ENCODE data around the gene ECE1. TPM values are rescaled to one million over a fixed set of nuclear protein-coding genes. Genes with fewer than 3 reads are reported as not detected.

Gene ECE1
- total and polyA plus RNA-seq, 12 donors, result 86.1 to 588 (median 222) TPM

DNA sequence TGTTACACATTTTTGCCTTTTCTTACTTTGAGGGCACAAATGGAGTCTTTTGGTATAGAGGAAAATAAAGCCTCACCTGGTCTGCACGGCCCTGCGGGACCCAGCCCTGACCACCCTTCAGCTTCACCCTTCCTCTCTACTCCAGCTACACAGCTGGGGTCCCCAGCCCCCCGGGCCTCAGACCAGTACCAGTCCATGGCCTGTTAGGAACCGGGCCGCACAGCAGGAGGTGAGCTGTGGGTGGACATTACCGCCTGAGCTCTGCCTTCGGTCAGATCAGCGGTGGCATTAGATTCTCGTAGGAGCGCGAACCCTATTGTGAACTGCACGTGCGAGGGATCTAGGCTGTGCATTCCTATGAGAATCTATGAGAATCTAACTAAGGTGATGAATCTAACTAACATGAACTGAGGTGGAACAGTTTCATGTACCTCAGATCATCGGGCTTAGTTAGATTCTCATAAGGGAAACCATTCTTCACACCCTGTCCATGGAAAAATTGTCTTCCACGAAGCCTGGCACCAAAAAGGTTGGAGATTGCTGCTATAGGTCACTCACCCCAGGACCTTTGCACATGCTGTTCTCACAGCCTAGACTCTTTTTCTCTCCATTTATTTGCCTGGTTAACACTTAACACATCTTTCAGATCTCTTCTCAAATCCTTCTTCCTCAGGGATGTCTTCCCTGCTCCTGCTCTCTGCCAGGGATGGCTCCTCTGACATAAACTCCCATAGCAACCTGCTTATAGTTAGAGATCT is 37.5 kb upstream of the ECE1 start:
- Histone ChIP-seq H3K9me3 (replicated peaks in 1 of 3) (no peaks in the 10 kb centered on the region), H3K4me3 (no peak overlapping the region), H3K4me1 (replicated peaks in 1 of 2) (peaks cover 84 to 93% of the 10 kb centered on the region in 2 donors), H3K36me3 (replicated peaks in 1 of 2) (no peaks in the 10 kb centered on the region), H3K27me3 (no peaks in the 10 kb centered on the region), H3K27ac (peak overlapping the region; percentile 92 to 98 (median 94))
- TF ChIP-seq, protein P1, sequence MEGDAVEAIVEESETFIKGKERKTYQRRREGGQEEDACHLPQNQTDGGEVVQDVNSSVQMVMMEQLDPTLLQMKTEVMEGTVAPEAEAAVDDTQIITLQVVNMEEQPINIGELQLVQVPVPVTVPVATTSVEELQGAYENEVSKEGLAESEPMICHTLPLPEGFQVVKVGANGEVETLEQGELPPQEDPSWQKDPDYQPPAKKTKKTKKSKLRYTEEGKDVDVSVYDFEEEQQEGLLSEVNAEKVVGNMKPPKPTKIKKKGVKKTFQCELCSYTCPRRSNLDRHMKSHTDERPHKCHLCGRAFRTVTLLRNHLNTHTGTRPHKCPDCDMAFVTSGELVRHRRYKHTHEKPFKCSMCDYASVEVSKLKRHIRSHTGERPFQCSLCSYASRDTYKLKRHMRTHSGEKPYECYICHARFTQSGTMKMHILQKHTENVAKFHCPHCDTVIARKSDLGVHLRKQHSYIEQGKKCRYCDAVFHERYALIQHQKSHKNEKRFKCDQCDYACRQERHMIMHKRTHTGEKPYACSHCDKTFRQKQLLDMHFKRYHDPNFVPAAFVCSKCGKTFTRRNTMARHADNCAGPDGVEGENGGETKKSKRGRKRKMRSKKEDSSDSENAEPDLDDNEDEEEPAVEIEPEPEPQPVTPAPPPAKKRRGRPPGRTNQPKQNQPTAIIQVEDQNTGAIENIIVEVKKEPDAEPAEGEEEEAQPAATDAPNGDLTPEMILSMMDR (IDR thresholded peaks at IDR 0.05), result no peak
- TF ChIP-seq POLR2A (IDR thresholded peaks at IDR 0.05), result no peak
- WGBS, 4 donors, result 86 to 93% (median 91%) methylated on average over 15 of the region's 15 CpGs
- intact Hi-C loops (cut with DNase I), result no loop called here
- no peak for DNase-seq

DNA sequence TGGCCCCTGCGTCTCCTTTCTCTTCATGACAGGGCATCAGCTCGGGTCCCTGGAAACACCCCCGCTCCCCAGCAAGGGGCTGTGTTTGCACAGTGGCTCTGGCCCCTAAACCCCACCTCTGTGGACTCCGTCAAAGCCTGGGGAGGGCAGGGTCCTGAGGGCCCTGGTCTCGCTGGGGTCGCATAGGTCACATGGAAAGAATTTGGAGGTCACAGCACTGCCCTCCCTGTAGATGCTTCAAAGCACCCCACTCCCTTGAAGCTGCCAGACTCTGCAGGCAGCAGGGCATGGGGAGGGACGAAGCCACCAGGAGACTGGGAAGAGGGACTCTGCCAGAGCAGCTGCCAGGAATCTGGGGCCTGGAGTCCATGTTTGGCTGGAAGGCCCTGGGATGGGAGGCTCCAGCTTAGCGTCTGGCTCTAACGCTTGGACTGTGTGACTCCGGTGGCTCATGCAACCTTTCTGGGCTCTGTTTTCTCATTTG is 36.6 kb upstream of the ECE1 start:
- no peak for TF ChIP-seq POLR2A (IDR thresholded peaks at IDR 0.05)
- TF ChIP-seq, protein P1 (IDR thresholded peaks at IDR 0.05), result no peak
- no peak overlapping the region for H3K4me3 ChIP-seq
- H3K9me3 ChIP-seq (replicated peaks in 1 of 3), result no peaks in the 10 kb centered on the region
- H3K4me1 ChIP-seq (replicated peaks in 1 of 2), result peaks cover 86 to 96% of the 10 kb centered on the region in 2 donors
- 54 to 75% (median 57%) methylated on average over 6 to 10 of the region's 10 CpGs for WGBS, 4 donors
- DNase-seq, result peak in 1 of 7 donors; percentile 73
- no peaks in the 10 kb centered on the region for H3K27me3 ChIP-seq
- peak overlapping the region; percentile 92 to 98 (median 94) for H3K27ac ChIP-seq
- no peaks in the 10 kb centered on the region for H3K36me3 ChIP-seq (replicated peaks in 1 of 2)
- intact Hi-C loops (cut with DNase I), result no loop called here

DNA sequence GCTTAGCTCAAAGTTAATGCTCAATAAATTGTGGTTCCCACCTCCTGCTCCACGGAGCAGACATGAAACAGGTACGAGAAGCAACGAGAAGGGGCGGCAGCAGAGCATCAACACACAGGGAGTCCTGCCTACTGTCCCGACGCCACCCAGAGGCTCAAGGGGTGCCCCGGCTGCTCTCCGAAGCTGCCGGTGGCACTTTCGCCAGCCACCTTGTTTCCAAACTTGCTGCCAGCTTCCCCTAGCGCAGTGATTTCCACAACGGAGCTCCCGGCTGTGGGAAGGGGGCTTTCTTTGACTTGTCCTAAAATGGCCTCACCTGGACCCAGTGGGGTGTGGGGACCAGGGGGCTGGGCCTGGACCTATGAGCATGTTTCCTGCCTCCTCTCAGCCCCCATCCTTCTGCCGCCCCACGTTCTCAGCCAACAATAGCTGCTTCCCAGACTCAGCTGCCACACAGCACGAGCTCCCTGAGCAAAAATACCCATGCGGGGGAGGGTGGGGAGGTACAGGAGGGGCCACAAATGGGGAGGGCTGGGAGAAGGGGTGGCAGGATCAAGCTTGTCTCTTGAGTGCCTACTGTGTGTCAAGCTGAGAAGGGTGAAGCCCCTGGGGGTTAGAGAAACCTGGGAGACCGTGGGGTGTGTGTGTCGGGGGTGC is 35.6 kb upstream of the ECE1 start:
- no peaks in the 10 kb centered on the region for H3K27me3 ChIP-seq
- 63 to 76% (median 68%) methylated on average over 16 to 19 of the region's 19 CpGs for WGBS, 4 donors
- peaks cover 78 to 94% of the 10 kb centered on the region in 2 donors for H3K4me1 ChIP-seq (replicated peaks in 1 of 2)
- no peak for TF ChIP-seq POLR2A (IDR thresholded peaks at IDR 0.05)
- TF ChIP-seq, protein P1 (IDR thresholded peaks at IDR 0.05), result no peak
- intact Hi-C loops (cut with DNase I), result no loop called here
- peak in 1 of 7 donors; percentile 54 for DNase-seq
- no peak overlapping the region for H3K4me3 ChIP-seq
- H3K36me3 ChIP-seq (replicated peaks in 1 of 2), result no peaks in the 10 kb centered on the region
- H3K27ac ChIP-seq, result peak overlapping the region; percentile 92 to 98 (median 94)
- H3K9me3 ChIP-seq (replicated peaks in 1 of 3), result no peaks in the 10 kb centered on the region

GRCh38 chr1:21325231-21325718 is 35.0 kb upstream of the ECE1 start:
- Histone ChIP-seq H3K27me3 (no peaks in the 10 kb centered on the region), H3K4me1 (replicated peaks in 1 of 2) (peaks cover 77 to 94% of the 10 kb centered on the region in 2 donors), H3K27ac (peak overlapping the region; percentile 92 to 98 (median 94)), H3K9me3 (replicated peaks in 1 of 3) (no peaks in the 10 kb centered on the region), H3K4me3 (no peak overlapping the region), H3K36me3 (replicated peaks in 1 of 2) (no peaks in the 10 kb centered on the region)
- peak in 3 of 7 donors; percentile 58 to 67 (median 63) for DNase-seq
- intact Hi-C loops (cut with DNase I), result no loop called here
- TF ChIP-seq, protein P1 (IDR thresholded peaks at IDR 0.05), result no peak
- peak in 1 of 2 donors; percentile 31 for TF ChIP-seq POLR2A (IDR thresholded peaks at IDR 0.05)
- WGBS, 4 donors, result 26 to 51% (median 37%) methylated on average over 7 of the region's 7 CpGs
